ENCODE measurements around the gene SNAPC4. TPM values are rescaled to one million over a fixed set of nuclear protein-coding genes. Genes with fewer than 3 reads are reported as not detected.

The SNAPC4 gene
- total RNA-seq, 1 donor from 2014 or later, result 14.0 TPM

DNA sequence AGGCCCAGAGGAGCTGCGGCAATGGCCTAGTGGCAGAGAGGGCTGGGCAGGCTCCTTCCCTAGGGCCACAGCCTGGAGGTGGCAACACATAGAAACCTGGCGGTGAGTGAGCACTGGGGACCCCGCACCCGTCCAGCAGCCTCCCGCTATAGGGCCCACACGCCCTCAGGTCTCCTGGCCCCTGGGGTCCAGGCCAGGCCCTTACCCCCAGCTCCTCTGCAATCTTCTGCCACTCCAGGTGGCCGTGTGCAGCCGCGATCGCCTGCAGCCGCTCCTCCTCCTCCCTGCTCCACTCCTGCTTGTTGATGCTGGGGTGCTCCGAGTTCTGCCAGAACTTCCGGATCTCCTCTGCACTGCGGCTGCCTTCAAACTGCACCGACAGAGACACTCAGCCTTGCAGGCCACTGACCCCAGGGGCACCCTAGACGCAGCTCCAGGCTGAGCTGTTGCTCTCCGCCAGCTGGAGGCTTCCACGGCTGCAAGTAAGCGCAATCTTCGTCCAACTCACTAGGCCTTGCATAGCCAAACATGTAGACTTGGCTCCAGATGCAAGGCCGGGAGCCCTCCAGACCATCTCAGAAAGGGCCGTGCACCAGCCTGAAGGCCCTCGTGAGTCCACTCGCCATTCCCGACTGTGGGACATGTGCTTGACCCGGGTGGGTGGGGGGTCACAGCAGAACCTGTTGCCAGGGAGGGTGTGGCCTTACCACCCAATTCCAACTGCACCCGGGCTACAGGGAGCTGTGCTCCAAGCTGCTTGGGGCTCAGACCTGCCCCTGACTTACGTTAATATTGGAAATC lies 8.0 kb downstream of the SNAPC4 start:
- no peak for DNase-seq (ENCODE audit: low spot score)

DNA sequence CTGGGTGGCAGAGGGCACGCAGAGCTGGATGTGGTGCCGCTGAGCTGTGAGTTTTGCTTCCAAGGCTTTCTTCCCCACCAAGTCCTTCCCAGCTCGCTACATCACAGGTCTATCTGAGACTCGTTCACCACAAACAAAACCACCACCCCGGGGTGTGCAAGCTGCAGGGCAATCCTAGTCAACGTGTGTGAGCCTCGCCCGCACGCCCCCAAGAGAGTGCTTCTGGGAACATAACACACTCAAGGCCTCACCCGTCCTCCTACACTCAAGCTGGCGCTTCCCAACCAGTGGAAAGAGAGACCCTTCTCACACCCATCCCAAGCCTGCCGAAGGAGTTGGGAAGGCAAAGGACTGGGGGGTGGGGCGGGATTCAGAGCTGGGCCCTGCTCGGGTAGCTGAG lies 10.6 kb downstream of the SNAPC4 start:
- DNase-seq (ENCODE audit: low spot score), result no peak

DNA sequence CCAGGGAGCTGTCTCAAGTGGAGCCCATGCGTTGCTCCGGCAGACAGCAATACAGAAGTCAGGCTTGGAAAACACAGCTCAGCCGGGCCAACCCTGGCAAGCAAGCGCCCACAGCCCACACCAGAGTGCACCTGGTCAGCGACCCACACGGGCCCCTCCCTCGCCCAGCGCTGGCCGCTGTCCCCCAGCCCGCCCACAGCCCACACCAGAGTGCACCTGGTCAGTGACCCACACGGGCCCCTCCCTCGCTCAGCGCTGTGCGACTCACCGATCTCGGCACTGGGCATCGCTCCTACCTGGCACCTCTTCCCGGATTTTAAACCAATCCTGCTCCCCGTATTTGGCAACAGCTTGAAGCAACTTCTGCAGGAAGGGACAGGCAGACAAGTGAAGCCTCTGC lies 12.8 kb downstream of the SNAPC4 start:
- DNase-seq (ENCODE audit: low spot score), result no peak

DNA sequence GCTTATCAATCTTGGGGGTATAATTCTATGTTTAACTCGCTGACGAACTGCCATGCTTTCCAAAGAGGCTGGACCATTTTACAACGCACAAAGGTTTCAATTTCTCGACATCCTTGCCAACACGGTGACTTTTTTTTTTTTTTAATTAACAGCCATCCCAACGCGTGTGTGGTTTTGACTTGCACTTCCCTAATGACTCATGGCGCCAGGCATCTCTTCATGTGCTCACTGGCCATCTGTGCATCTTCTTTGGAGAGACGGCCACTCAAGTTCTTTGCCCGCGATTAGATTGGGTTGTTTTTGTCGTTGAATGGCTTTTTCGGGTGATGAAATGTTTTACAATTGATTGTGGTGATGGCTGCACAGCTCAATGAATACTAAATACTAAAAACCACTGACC lies 14.0 kb downstream of the SNAPC4 start:
- DNase-seq (ENCODE audit: low spot score), result no peak

DNA sequence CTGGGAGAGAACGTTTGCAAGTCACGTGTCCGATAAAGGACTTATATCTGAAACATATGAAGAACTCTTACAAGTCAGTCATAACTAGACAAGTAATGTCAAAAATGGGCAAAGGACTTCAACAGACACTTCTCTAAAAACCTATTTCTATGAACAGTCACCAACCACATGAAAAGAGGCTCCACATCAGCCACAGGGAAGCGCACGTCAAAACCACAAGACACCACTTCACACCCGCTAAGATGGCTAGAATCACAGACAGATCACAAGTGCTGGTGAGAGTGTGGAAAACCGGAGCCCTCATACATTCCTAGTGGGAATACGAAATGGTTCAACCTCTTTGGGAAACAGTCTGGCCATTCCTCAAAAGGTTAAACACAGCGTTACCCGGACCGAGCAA lies 15.0 kb downstream of the SNAPC4 start:
- DNase-seq (ENCODE audit: low spot score), result no peak

DNA sequence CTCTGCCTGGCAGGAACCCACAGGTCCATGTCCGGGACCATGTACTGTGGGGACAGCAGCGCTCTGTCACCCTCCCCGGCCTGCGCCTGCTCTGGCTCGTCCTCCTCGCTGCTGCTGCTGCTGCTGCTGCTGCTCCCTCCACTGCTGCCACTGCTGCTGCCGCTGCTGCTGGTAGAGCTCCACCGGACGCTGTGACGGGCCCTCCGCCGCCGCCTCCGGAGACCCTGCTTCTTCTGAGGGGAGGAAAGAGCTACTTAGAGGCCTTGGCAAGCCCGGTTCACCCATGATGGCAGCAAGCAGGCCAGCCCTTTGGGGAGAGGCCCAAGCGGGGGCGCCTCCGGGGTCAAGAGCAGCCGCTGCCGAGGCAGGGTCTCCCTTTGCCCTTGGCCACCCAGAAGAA lies 16.5 kb downstream of the SNAPC4 start:
- no peak for DNase-seq (ENCODE audit: low spot score)

DNA sequence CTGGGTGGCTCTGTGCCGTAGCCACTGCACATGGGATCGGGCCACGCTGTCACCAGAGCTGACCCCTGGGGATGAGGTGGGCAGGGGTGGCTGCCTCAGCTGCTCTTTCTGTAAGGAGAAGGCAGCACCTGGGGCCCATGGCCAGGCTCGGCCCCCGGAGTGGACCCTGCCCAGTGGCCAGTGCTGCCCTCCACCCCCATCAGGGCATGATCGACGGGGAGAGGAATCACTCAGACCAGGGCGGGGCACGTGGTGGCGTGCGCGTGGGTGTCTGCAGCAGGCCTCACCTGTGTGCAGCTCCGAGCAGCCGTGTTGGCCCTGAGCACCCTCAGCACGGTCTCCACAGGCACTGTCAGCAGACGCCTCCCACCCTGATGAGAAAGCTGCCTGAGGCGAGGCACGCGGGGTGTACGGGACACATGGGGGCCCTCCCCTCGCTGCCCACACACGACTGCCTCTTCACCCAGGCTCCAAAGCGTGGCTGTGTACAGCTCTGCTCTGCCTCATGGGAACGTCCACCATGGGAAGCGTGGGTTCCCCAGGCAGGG lies 17.9 kb downstream of the SNAPC4 start:
- DNase-seq (ENCODE audit: low spot score), result no peak

DNA sequence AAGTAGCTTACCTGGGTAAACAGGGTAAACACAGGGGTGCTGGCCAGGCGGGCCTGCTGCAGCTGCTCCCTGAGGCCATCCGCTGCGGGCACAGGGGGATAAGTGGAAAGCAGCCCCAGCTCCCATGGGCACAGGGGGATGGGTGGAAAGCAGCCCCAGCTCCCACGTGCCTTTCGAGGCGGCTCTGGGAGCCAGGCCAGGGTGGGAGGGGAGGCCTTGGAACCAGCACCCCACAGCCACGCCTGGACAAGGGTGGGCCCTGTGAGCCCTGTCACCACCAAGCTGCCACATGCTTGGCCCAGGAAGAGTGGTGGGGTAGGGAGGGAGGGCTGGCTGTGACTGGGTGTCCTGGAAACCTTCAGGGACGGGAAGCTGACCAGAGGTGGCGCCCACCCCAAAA lies 18.7 kb downstream of the SNAPC4 start:
- no peak for DNase-seq (ENCODE audit: low spot score)

DNA sequence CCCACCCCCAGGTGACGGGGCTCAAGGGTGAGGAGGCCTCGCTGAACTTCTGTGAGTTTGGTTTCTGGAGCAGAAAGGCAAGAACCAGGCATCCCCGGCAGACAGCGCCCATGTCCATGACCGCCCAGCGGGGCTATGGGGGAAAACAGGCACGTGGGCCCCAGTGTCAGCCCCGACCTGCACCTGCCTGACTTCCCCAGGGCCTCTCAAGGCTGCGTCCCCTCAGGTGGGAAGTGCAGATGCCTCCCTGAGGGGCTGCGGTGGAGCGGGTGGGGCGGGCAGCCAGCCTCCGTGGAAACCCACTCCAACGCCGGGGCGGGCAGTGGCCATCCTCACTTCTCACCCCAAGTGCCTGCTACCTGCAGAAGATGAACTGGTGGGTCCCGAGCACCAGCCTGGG lies 19.6 kb downstream of the SNAPC4 start:
- DNase-seq (ENCODE audit: low spot score), result no peak

DNA sequence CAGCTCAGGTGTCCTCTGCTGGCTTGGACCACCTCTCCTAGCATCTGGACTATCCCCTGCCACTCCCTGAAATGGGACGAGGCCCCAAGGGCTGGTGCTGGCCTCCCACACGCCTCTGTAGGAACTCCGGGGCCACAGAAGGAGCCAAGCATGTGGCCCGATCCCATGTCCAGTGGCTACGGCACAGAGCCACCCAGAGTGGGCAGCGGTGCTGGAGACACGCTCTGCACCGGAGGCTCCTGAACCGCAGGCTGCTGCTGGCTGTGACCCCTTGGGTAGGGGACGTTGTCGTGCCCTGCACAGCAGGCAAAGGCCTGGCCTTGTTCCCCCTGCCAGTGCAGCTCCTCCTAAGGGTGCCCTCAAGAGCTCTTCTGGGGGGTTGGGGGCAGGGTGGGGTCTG lies 20.1 kb downstream of the SNAPC4 start:
- DNase-seq (ENCODE audit: low spot score), result no peak

DNA sequence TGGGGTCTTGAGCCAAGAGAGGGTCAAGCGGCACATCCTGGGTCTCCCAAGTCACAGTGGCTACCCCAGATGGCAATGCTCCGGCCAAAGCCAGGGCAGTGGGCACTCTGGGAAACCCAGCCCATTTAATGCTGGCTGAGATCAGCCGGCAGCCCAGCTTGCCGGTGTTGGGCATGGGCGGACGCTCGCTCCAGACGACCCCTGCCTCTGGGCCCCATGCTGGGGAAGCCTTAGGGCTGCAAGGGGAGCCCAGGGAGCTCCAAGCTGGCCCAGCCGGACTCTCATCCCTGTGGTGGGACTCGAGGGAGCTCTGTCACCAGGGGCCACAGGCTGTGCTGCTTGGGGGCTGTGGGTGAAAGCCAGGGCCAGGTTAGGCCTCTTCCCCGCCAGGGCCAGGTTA lies 20.6 kb downstream of the SNAPC4 start:
- no peak for DNase-seq (ENCODE audit: low spot score)

DNA sequence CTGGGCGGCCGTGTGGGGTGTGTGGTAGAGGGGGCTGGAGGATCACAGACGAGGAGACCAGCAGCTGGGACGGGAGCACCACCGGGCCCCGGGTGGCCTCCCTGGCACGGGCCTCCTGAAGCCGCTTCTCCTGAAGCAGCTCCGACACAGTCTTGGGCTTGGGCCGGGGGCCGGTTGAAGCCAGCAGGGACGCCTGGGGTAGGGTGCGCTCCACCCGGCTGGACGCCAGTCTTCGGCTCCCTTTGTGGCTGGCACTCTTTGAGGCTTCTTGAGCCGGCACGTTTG lies 21.0 kb downstream of the SNAPC4 start:
- no peak for DNase-seq (ENCODE audit: low spot score)

DNA sequence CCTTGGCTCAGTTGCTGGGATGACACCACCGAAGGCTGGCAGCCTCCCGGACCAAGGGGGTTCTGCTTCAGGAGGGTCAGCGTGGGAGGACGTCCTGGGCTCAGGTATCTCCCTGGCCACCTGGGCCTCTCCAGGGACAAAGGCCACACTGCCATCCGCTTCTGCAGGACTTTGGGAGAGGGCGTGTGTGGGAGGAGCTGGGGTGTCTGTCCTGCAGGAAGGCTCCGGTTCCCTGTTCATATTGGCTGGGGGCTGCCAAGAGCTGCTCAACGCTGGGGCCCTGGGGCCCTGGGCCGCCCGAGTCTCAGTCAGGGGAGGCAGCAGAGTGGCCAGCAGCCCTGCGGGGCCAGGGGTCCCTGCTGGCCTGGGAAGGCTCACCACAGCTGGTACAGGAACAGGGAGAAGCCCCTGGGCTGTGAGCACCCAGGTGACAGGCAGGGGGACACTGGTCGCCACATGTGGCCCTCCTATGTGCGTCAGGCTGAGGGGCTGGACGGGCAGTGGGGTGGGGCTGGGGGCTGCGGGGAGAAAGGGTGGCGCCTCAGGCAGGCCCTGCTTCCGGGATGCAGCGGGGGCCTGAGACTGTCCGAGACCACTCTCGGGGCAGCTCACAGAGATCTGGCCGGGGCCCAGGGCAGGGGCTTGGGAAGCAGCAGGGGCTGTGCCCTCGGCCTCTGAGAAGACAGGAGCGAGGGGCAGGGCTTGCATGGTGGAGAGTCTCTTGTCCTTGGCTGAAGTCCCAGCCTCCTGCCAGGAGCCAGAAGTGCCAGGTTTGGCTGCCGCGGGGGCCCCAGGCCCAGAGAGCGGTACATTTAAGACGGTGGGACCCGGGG lies 21.6 kb downstream of the SNAPC4 start:
- DNase-seq (ENCODE audit: low spot score), result no peak

DNA sequence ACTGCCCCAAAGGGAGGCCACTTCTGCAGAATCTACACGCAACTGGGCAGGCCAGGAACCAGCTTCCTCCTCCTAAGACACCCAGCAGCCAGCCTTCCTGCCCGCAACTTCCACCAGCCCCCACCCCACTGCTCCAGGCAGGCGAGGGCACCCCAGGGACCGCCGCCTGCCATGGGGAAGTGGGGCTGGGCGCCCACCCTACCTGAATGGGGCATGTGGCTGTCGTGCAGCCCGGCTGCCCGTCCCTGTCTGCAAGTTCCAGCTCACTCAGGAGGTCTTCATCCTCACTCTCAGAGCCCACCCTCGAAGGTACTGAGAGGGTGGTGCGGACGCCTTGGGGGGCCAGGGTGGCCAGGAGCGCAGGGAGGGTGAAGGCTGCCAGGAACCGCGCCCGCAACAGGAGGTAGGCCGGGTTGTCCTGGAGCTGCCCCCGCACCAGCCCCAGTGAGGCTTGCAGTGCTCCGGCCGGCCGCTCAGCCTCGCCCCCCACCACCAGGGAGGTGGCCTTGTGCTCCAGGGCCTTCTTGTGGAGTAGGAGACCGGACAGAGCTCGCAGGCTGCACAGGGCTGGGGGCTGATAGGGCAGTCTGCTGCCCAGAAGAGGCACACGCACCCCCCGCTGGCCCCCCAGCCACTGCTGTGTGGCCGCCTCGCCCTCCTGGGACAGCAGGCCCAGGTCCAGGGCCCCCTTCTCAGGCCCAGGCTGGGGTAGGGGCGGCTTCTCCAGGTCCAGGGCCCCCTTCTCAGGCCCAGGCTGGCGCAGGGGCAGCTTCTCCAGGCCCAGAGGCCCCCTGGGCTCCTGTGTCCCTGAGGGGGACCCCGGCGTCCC lies 22.4 kb downstream of the SNAPC4 start:
- no peak for DNase-seq (ENCODE audit: low spot score)

DNA sequence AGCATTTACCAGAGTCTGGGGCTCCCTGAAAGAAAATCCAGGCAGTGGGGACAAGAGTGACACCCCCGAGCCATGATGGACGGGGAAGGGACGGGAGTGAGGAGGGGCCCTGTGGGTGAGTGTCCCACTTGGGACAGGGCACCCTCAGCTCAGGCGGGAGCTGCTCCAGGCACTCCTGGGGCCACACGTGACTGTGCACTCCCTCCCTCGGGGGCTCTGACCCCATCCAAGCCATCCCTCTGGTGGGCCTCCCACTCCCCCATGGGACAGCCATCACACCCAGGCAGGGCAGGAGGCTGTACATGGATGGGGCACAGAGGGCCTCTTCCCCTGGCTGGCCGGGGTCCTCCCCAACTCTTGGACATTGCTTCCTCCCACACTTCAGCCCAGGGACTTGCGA lies 23.5 kb downstream of the SNAPC4 start:
- no peak for DNase-seq (ENCODE audit: low spot score)

DNA sequence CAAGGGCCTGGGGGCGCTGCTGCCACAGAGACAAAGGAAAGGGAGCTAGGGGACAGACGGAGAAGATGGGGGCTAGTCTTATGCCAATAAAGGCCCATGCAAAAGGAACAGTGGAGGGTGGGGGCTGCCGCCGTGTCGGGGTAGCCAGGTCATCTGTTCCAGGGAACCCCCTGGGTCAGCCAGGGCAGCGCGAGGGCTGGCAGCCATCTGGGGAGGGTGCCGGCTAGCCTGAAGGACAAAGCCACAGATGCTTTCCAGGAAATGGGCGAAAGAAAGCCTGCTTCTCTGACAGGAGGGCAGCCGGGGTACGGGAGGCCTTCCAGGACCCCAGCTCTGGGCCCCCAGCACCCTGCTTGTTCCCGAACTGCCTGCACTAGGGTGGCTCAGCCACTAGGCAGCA lies 24.9 kb downstream of the SNAPC4 start:
- no peak for DNase-seq (ENCODE audit: low spot score)

DNA sequence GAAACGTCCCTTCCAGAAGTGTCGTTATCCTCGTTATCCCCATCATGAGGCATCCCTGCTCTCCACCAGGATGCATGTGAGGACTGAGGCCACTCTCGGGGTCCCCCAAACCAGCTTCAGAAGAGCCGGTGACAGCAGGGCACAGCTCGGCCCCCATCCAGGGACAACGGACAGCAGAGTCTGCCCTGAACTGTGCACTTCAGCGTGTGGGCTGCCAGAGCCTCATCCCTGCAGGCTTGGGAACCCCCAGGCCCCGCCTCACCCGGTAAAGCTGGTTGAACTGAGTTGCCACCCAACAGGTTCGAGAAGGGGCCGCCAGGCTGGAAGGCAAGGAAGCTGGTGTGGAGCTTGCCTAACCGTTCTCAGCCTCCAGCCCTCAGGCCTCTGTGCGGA lies 25.8 kb downstream of the SNAPC4 start:
- DNase-seq (ENCODE audit: low spot score), result no peak

DNA sequence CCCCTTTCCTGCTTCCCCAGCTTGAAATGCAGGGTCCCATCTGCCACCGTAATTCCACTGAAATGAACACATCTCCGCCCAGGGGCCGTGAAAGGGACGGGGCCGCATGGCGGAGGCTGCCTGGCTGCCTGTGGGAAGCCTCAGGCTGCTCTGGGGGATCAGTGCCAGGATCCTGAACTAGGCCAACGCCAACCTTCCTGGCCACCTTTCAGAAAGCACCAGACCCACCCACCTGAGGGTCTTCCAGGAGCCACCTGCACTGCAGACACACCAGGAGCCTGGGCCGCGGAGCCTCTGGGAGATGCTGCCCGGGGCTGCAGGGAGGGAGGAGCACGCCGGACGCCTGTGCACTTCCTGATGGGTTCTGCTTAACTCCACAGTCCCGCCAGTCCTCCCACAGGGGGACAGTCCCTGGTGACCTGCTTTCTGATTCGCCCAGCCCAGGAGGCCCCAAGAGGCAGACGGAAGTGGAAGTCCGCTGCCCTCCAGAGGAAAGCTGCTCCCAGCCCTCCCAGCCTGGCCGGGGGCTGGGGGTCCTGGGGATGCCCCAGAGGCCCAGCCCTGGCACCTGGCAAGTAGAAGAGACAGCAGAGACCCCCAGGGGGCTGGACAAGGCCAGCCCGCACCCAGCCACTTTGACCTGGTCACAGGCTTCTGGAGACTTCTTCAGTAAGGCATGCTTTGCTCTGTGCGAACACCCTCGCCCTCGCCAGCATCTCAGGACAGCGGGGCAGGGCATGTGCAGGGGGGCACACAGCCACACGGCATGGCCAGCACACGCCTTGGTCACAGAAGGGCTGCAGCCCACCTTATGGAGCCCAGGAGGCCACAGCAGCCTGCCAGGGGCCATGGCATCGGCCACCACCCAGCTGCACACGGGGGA lies 26.4 kb downstream of the SNAPC4 start, which contains the start of gene CARD9:
Gene CARD9 (minus strand): TSS at position 370 of the 883 bp plus-strand sequence. CDS start 1,591 bp downstream, outside the sequence.
- DNase-seq (ENCODE audit: low spot score), result no peak

DNA sequence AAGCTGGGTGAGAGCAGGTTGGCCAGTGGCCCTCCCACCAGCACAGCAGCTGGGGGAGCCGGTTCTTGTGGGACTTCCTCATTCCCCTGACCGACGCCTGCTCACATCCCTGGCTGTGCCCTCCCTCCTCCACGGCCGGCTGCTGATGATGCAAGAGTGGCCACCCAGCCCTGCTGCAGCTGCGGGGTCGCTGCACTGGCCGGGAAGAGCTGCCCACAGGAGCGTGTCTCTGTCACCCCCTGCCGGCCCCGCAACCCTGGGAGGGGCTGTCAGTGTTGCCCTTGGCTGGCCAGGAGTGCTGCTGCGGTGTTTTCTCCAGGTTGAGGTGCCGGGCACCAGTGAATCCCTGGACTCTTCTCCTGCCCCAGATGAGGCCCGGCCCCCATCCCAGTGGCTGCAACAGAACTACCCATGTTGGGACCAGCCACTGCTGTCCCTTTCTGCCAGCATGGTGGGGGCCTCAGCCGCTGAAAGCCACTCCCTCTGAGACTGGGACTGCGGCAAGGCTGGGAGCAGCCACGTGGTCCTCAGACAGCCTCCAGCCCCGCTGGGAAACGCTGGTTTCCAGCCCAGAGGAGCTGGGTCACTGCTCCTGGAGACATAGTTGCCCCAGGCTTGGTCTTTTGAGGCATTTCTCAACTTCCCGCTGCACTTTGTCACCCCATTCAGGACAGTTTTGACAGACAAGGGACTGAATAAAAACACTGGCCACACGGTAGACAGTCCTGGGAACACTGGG lies 27.2 kb downstream of the SNAPC4 start:
- peak; percentile 88 for DNase-seq (ENCODE audit: low spot score)

DNA sequence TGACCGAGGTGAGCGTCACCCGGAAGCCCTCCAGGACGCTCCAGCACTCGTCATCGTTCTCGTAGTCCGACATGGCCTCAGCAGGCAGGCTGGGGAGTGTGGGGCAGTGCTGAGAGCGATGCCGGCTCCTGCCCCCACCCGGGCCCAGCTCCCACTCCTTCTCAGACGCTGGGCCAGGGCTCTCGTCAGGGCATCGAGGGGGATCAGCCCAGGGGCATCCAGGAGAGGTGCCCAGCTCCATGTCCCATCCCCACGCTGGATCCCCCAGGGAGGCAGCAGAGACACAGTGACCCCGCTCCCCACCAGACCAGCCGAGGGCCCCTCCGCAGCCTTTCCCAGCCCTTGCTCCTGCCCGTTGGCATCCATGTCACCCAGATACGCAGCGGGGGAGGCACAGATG lies 28.0 kb downstream of the SNAPC4 start:
- DNase-seq (ENCODE audit: low spot score), result no peak

DNA sequence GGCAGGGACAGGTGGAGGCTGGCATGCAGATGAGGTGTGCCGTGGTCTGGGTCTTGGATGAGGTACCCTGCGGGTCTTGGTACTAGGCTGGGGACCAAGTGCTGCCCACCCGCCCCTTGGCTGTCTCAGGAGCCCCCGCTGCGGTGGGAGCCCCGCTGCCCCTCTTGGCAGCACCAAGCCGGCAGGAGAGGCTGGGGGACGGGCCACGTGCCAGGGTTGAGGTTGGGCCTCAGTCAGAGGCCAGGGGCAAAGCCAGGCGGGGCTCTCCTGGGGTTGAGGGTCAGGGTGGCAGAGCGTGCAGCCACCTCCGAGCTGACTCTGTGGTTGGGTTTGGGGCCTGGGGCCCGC lies 28.5 kb downstream of the SNAPC4 start:
- no peak for DNase-seq (ENCODE audit: low spot score)
